ENCODE results near the gene RANBP3. TPM values are rescaled to one million over a fixed set of nuclear protein-coding genes. Genes with fewer than 3 reads are reported as not detected.
A peak's percentile ranks its signal among the peaks of the same experiment; 100 is the strongest.

RANBP3 gene
- total RNA-seq, 1 experiment from 2014 or later = 59.5 TPM

GRCh38 chr19:5999693-6000092, 21.8 kb upstream of the RANBP3 start:
- ChIA-PET CTCF (interaction anchor here (1.2 kb wide), 1 partner anchor 32 kb away, joined by 4 read pairs; no protein-coding TSS in a partner anchor), POLR2A (interaction anchor here (0.6 kb wide), 1 partner anchor 118 kb away, joined by 3 read pairs; no protein-coding TSS in a partner anchor)
- Mint-ChIP-seq H3K9me3 (ENCODE audit: unreplicated experiment) (no peaks in the 10 kb centered on the region), H3K4me3 (ENCODE audit: unreplicated experiment) (no peak overlapping the region), H3K36me3 (ENCODE audit: insufficient read depth, unreplicated experiment) (no peaks in the 10 kb centered on the region), H3K27ac (ENCODE audit: low read depth, unreplicated experiment) (peak overlapping the region; percentile 40), H3K27me3 (ENCODE audit: insufficient read depth, unreplicated experiment) (no peaks in the 10 kb centered on the region), H3K4me1 (ENCODE audit: insufficient read depth, unreplicated experiment) (no peaks in the 10 kb centered on the region)
- BruUV-seq (replicated peaks) = no TSS peak
- no peak for DNase-seq (ENCODE audit: unreplicated experiment)
- TF ChIP-seq, protein P1, sequence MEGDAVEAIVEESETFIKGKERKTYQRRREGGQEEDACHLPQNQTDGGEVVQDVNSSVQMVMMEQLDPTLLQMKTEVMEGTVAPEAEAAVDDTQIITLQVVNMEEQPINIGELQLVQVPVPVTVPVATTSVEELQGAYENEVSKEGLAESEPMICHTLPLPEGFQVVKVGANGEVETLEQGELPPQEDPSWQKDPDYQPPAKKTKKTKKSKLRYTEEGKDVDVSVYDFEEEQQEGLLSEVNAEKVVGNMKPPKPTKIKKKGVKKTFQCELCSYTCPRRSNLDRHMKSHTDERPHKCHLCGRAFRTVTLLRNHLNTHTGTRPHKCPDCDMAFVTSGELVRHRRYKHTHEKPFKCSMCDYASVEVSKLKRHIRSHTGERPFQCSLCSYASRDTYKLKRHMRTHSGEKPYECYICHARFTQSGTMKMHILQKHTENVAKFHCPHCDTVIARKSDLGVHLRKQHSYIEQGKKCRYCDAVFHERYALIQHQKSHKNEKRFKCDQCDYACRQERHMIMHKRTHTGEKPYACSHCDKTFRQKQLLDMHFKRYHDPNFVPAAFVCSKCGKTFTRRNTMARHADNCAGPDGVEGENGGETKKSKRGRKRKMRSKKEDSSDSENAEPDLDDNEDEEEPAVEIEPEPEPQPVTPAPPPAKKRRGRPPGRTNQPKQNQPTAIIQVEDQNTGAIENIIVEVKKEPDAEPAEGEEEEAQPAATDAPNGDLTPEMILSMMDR (IDR thresholded peaks at IDR 0.05; ENCODE audit: unreplicated experiment) = no peak
- intact Hi-C loops (cut with micrococcal nuclease) = no loop called here

- Mint-ChIP-seq H3K36me3 (ENCODE audit: insufficient read depth, unreplicated experiment) (no peaks in the 10 kb centered on the region), H3K27ac (ENCODE audit: low read depth, unreplicated experiment) (no peak overlapping the region), H3K4me1 (ENCODE audit: insufficient read depth, unreplicated experiment) (no peaks in the 10 kb centered on the region), H3K27me3 (ENCODE audit: insufficient read depth, unreplicated experiment) (no peaks in the 10 kb centered on the region), H3K9me3 (ENCODE audit: unreplicated experiment) (no peaks in the 10 kb centered on the region), H3K4me3 (ENCODE audit: unreplicated experiment) (no peak overlapping the region)
- TF ChIP-seq, protein P1 (IDR thresholded peaks at IDR 0.05; ENCODE audit: unreplicated experiment) = no peak
- ChIA-PET POLR2A (no interaction called here), CTCF (no interaction called here)
- intact Hi-C loops (cut with micrococcal nuclease) = no loop called here
- no peak for DNase-seq (ENCODE audit: unreplicated experiment)
- BruUV-seq (replicated peaks) = no TSS peak
Observed at GRCh38 chr19:5997371-5997770, 19.4 kb upstream of the RANBP3 start.

- no peaks in the 10 kb centered on the region for H3K27me3 Mint-ChIP-seq (ENCODE audit: insufficient read depth, unreplicated experiment)
- no peak for DNase-seq (ENCODE audit: unreplicated experiment)
- ChIA-PET POLR2A (no interaction called here), CTCF (no interaction called here)
- no peaks in the 10 kb centered on the region for H3K9me3 Mint-ChIP-seq (ENCODE audit: unreplicated experiment)
- H3K4me1 Mint-ChIP-seq (ENCODE audit: insufficient read depth, unreplicated experiment) = no peaks in the 10 kb centered on the region
- H3K4me3 Mint-ChIP-seq (ENCODE audit: unreplicated experiment) = no peak overlapping the region
- H3K27ac Mint-ChIP-seq (ENCODE audit: low read depth, unreplicated experiment) = no peak overlapping the region
- H3K36me3 Mint-ChIP-seq (ENCODE audit: insufficient read depth, unreplicated experiment) = no peaks in the 10 kb centered on the region
- intact Hi-C loops (cut with micrococcal nuclease) = no loop called here
- no TSS peak for BruUV-seq (replicated peaks)
- TF ChIP-seq, protein P1 (IDR thresholded peaks at IDR 0.05; ENCODE audit: unreplicated experiment) = no peak
Observed at GRCh38 chr19:5996623-5997320, 18.8 kb upstream of the RANBP3 start.

DNA sequence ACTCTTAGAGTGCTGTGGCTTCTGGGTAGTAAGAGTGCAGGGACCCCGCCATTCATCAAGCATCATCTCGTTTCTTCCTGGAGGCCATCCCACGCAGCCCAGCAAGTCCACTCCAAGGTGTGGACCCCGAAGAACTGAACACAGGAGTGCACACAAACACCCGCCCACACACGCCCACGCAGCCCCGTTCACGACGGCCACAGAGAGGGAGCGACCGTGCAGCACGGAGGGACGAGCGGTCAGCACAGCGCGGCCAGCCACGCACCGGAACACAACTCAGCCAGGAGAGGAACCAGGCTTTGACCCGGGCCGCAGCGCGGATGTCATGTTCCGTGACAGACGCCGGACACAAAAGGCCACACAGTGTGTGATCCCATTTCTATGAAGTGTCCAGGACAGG, 18.2 kb upstream of the RANBP3 start:
- H3K4me3 Mint-ChIP-seq (ENCODE audit: unreplicated experiment) = no peak overlapping the region
- H3K9me3 Mint-ChIP-seq (ENCODE audit: unreplicated experiment) = no peaks in the 10 kb centered on the region
- ChIA-PET POLR2A (no interaction called here), CTCF (interaction anchor here (0.9 kb wide), 1 partner anchor 26 kb away, joined by 3 read pairs; no protein-coding TSS in a partner anchor)
- H3K27ac Mint-ChIP-seq (ENCODE audit: low read depth, unreplicated experiment) = no peak overlapping the region
- intact Hi-C loops (cut with micrococcal nuclease) = no loop called here
- no TSS peak for BruUV-seq (replicated peaks)
- no peaks in the 10 kb centered on the region for H3K4me1 Mint-ChIP-seq (ENCODE audit: insufficient read depth, unreplicated experiment)
- no peaks in the 10 kb centered on the region for H3K36me3 Mint-ChIP-seq (ENCODE audit: insufficient read depth, unreplicated experiment)
- no peaks in the 10 kb centered on the region for H3K27me3 Mint-ChIP-seq (ENCODE audit: insufficient read depth, unreplicated experiment)
- DNase-seq (ENCODE audit: unreplicated experiment) = no peak
- TF ChIP-seq, protein P1 (IDR thresholded peaks at IDR 0.05; ENCODE audit: unreplicated experiment) = no peak

Data from MCF 10A (cell line).